Keratinocyte (primary cell): ENCODE data around the gene GALNT9. TPM values are rescaled to one million over a fixed set of nuclear protein-coding genes. Genes with fewer than 3 reads are reported as not detected.

Source experiments
- DNase-seq: peaks from one replicate; pipeline ENCODE4 v3.0.0-alpha.2; 2011; ENCODE audit warnings: low read depth, missing footprints, low spot score
- FAIRE-seq: peaks from 2 replicates; lab custom pipeline; 2011; peaks lifted over from hg19 to GRCh38; lab: Jason Lieb, UNC
- H2AFZ ChIP-seq: 2 replicates; pipeline ENCODE4 v1.6.0; 2012; ENCODE audit warnings: low read length, control low read depth, inconsistent platforms; ENCODE audit not compliant: control insufficient read depth
- H3K27ac ChIP-seq: 2 replicates; pipeline ENCODE4 v1.5.1; 2011; ENCODE audit warnings: low read length; ENCODE audit not compliant: control insufficient read depth, insufficient read depth
- H3K27me3 ChIP-seq: 3 replicates; pipeline ENCODE4 v1.6.0; 2011; ENCODE audit warnings: low read length; ENCODE audit not compliant: control insufficient read depth, insufficient read depth; ENCODE audit errors: extremely low read depth
- H3K36me3 ChIP-seq, 2 experiments: 2 replicates in 1 of 2; 3 replicates in 1 of 2; pipeline ENCODE4 v1.5.1; 2011; ENCODE audit warnings: low read length in 2 of 2, mild to moderate bottlenecking in 1 of 2; ENCODE audit not compliant: control insufficient read depth in 2 of 2, insufficient read depth in 2 of 2; ENCODE audit errors: extremely low read depth in 1 of 2
- H3K4me1 ChIP-seq: 3 replicates; pipeline ENCODE4 v1.5.1; 2011; ENCODE audit warnings: low read length; ENCODE audit not compliant: control insufficient read depth, insufficient read depth; ENCODE audit errors: extremely low read depth
- H3K4me2 ChIP-seq: 3 replicates; pipeline ENCODE4 v1.6.0; 2011; ENCODE audit warnings: low read depth, low read length; ENCODE audit not compliant: control insufficient read depth, insufficient read depth; ENCODE audit errors: extremely low read depth
- H3K4me3 ChIP-seq, 3 experiments: fragments of 200-600 bp in 1 of 3; sonication (generic) in 1 of 3; 2 replicates in 2 of 3; 3 replicates in 1 of 3; pipeline ENCODE4 v1.5.1; 2011 to 2016; ENCODE audit warnings: low read length in 3 of 3, mild to moderate bottlenecking in 3 of 3, control low read depth in 2 of 3, inconsistent platforms in 1 of 3, low read depth in 1 of 3, mixed read lengths in 1 of 3, mixed run types in 1 of 3, moderate library complexity in 1 of 3; ENCODE audit not compliant: control insufficient read depth in 2 of 3, insufficient read depth in 2 of 3; ENCODE audit errors: extremely low read depth in 1 of 3
- H3K79me2 ChIP-seq: 2 replicates; pipeline ENCODE4 v1.6.0; 2012; ENCODE audit warnings: low read length; ENCODE audit not compliant: control insufficient read depth, insufficient read depth
- H3K9ac ChIP-seq: 3 replicates; pipeline ENCODE4 v1.6.0; 2011; ENCODE audit warnings: low read length; ENCODE audit not compliant: control insufficient read depth, insufficient read depth; ENCODE audit errors: extremely low read depth
- H3K9me1 ChIP-seq: 3 replicates; pipeline ENCODE4 v1.6.0; 2011; ENCODE audit warnings: low read length; ENCODE audit not compliant: control insufficient read depth, insufficient read depth; ENCODE audit errors: extremely low read depth
- H3K9me3 ChIP-seq: 2 replicates; pipeline ENCODE4 v1.5.1; 2012; ENCODE audit warnings: low read depth, low read length; ENCODE audit not compliant: control insufficient read depth
- H4K20me1 ChIP-seq: 3 replicates; pipeline ENCODE4 v1.6.0; 2011; ENCODE audit warnings: low read length; ENCODE audit not compliant: control insufficient read depth, insufficient read depth; ENCODE audit errors: extremely low read depth
- CTCF ChIP-seq, 3 experiments: IDR thresholded peaks in 1 of 3; conservative IDR thresholded peaks in 1 of 3; optimal IDR thresholded peaks in 1 of 3; 2 replicates in 2 of 3; 3 replicates in 1 of 3; pipeline versions ENCODE3 to v1.5.1; 2011; ENCODE audit warnings: low read length in 3 of 3, mild to moderate bottlenecking in 3 of 3, moderate library complexity in 2 of 3, control low read depth in 1 of 3, inconsistent platforms in 1 of 3; ENCODE audit not compliant: insufficient read depth in 2 of 3; ENCODE audit errors: extremely low read depth in 1 of 3
- EZH2 ChIP-seq: IDR thresholded peaks from one replicate; pipeline ENCODE4 v1.6.1; 2012; ENCODE audit warnings: inconsistent platforms, mild to moderate bottlenecking, low read length, moderate library complexity
- dilution Hi-C: fragments of 300-500 bp; cut with MboI; formaldehyde crosslinking; loops from one replicate; pipeline ENCODE4 v1.7.0; 2020; ENCODE audit warnings: low sequenced_read_pairs; ENCODE audit not compliant: extremely low pct_ligation_motif_present
- polyA plus RNA-seq, 5 experiments: library from polyadenylated mRNA; depleted of rRNA in 3 of 5; stranded (reverse) in 3 of 5; stranded (forward) in 1 of 5; unstranded in 1 of 5; fragments of >200 nt; gene quantifications; 1 replicate in 1 of 5; 2 replicates in 3 of 5; 3 replicates in 1 of 5; pipeline versions ENCODE4 v1.2.1 to v1.2.3, GENCODE V29; 2011 to 2012; ENCODE audit warnings: missing spikeins in 2 of 5, low read depth in 1 of 5, low replicate concordance in 1 of 5

Gene GALNT9
- polyA plus RNA-seq, 1 donor (not counting 4 experiments of a cell fraction or from before 2014, with no cell fraction given) = not detected

- H2AFZ ChIP-seq = no peak overlapping the region
- H3K36me3 ChIP-seq = no peaks in the 10 kb centered on the region
- no peak for FAIRE-seq
- no peak for TF ChIP-seq CTCF (optimal IDR thresholded peaks at IDR 0.05 in 1 of 3, IDR thresholded peaks at IDR 0.05 in 1 of 3, conservative IDR thresholded peaks at IDR 0.05 in 1 of 3; ENCODE audit: extremely low read depth in 1 of 3, insufficient read depth in 2 of 3, low read length in 3 of 3)
- TF ChIP-seq EZH2 = no peak
- dilution Hi-C loops = no loop called here
- H3K9me1 ChIP-seq = no peaks in the 10 kb centered on the region
- H3K27me3 ChIP-seq = peaks cover 30% of the 10 kb centered on the region
- H3K4me2 ChIP-seq = no peak overlapping the region
- H3K4me3 ChIP-seq = no peak overlapping the region
- no peak overlapping the region for H3K27ac ChIP-seq
- no peaks in the 10 kb centered on the region for H4K20me1 ChIP-seq
- H3K9ac ChIP-seq = no peak overlapping the region
- peaks cover under 1% of the 10 kb centered on the region for H3K9me3 ChIP-seq
- H3K4me1 ChIP-seq = no peaks in the 10 kb centered on the region
- H3K79me2 ChIP-seq = no peaks in the 10 kb centered on the region
- DNase-seq = no peak
Observed at GRCh38 chr12:132377147-132377546, 47.8 kb upstream of the GALNT9 start.

GRCh38 chr12:132376464-132376830 is 47.1 kb upstream of the GALNT9 start:
- peaks cover 30% of the 10 kb centered on the region for H3K27me3 ChIP-seq
- no peaks in the 10 kb centered on the region for H3K9me1 ChIP-seq
- no peaks in the 10 kb centered on the region for H3K36me3 ChIP-seq
- no peak overlapping the region for H3K9ac ChIP-seq
- no peak overlapping the region for H3K4me3 ChIP-seq
- no peaks in the 10 kb centered on the region for H3K79me2 ChIP-seq
- H3K27ac ChIP-seq = no peak overlapping the region
- no peaks in the 10 kb centered on the region for H3K4me1 ChIP-seq
- no peak for DNase-seq
- dilution Hi-C loops = no loop called here
- no peak for FAIRE-seq
- H4K20me1 ChIP-seq = no peaks in the 10 kb centered on the region
- no peak overlapping the region for H2AFZ ChIP-seq
- TF ChIP-seq EZH2 (no peak), CTCF (optimal IDR thresholded peaks at IDR 0.05 in 1 of 3, IDR thresholded peaks at IDR 0.05 in 1 of 3, conservative IDR thresholded peaks at IDR 0.05 in 1 of 3; ENCODE audit: extremely low read depth in 1 of 3, insufficient read depth in 2 of 3, low read length in 3 of 3) (no peak)
- H3K4me2 ChIP-seq = no peak overlapping the region
- peaks cover 2% of the 10 kb centered on the region for H3K9me3 ChIP-seq
